Stimulated activated CD8-positive, alpha-beta memory T cell treated with anti-CD3 and anti-CD28 coated beads, Interleukin-7, amount 100 ng/mL, for 1 hour (primary cell): ENCODE results near the gene RXFP4.
"Not testable (repeated sequence)": the region's sequence is repeated elsewhere in the genome, so short reads cannot be mapped to it uniquely, and the experiment has no call there.

Experiments
- DNase-seq, 2 donors: peaks; one replicate each; pipeline ENCODE4 v3.0.0-alpha.2; 2020; ENCODE audit warnings: low read depth in 2 of 2

Gene RXFP4, protein sequence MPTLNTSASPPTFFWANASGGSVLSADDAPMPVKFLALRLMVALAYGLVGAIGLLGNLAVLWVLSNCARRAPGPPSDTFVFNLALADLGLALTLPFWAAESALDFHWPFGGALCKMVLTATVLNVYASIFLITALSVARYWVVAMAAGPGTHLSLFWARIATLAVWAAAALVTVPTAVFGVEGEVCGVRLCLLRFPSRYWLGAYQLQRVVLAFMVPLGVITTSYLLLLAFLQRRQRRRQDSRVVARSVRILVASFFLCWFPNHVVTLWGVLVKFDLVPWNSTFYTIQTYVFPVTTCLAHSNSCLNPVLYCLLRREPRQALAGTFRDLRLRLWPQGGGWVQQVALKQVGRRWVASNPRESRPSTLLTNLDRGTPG

DNA sequence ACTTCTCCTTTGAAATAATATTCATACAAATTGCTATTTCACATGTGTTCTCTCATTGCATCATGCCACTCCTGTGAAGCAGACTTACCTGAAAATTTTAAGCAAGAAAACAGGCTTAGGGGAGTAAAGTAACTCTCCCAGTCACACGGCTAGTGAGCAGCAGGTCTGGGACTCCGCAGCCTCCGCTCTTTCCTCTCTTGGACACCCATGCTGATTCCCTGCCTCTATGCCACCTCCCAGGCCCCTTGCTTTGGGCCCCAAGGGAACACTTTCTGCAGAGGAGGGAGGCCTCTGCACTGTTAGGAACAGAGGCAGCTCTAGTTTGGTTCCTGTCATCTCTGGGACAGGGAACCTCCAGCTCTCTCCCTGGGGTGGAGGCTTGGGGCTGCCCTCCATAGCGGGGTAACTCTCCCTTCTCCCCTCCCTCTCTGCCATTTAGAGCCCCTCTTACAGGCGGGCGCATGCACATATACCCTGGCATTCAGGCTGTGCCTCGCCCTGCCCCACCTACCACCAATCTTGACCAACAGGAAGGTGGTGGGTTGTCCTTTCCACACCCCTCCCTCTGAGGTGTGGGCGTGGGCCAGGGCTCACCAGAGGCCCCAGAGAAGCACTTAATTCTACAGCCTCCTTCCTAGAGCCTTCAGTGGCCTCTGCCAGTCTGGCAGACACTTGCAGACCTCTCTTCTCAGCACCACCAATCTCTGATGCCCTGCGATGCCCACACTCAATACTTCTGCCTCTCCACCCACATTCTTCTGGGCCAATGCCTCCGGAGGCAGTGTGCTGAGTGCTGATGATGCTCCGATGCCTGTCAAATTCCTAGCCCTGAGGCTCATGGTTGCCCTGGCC lies at the start of gene RXFP4:
Gene RXFP4, plus strand, starts transcription at position 646 of the 852 bp plus-strand sequence. Its CDS starts 72 bp downstream, at position 718.
- DNase-seq: no peak

DNA sequence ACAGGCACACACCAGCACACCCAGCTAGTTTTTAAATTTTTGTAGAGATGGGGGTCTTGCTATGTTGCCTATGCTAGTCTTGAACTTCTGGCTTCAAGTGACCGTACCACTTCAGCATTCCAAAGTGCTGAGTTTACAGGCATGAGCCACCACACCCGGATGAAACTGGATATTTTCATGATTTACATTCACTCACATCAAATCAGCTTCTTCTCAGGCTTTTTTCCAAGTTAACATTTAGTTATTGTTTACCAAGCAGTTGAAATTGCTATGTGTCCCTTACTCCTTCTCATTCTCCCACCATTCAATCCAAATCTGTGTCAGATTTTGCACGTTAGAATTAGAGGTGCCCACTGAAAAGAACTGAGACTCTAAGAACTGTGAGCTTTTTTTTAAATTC lies 48.6 kb upstream of the RXFP4 start:
- no peak for DNase-seq

DNA sequence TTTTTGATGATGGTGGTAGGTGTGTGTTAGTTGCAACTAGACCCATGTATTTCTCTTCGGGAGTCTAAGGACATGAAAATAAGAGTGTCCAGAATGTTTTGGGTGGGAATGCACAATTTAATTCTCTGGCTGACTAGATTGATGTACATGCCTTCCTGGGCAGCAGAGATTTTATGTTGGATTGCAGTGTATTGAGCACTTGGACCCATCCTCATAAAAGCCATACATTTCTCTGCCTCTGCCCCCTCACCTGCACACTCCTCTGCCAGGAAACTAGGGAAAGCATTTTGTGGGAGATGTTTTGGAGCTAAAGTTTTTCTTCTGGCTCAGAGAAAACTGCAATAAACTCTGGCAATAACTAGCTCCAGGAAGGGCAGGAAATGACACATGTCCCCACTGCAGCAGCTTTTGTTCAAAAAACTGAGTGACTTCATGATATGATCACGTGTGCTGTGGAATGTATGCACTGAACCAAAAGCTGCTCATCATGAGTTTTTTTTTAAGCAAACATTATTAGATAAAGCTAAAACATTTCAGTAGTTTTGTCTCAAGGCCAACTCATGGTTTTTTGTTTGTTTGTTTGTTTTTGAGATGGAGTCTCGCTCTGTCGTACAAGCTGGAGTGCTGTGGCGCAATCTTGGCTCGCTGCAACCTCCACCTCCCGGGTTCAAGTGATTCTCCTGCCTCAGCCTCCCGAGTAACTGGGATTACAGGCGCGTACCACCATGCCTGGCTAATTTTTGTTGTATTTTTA lies 47.9 kb upstream of the RXFP4 start:
- DNase-seq: no peak

DNA sequence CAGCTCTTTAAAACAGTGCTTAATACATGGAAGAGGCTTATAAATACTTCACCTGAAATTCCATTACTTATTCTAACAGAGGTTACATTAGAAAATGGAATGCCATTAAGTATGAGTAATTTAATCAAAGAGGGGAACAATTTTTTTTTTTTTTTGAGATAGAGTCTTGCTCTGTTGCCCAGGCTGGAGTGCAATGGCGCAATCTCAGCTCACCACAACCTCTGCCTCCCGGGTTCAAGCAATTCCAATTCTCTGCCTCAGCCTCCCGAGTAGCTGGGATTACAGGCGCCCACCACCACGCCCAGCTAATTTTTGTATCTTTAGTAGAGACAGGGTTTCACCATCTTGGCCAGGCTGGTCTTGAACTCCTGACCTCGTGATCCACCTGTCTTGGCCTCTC lies 45.8 kb upstream of the RXFP4 start:
- DNase-seq: not testable (repeated sequence)

DNA sequence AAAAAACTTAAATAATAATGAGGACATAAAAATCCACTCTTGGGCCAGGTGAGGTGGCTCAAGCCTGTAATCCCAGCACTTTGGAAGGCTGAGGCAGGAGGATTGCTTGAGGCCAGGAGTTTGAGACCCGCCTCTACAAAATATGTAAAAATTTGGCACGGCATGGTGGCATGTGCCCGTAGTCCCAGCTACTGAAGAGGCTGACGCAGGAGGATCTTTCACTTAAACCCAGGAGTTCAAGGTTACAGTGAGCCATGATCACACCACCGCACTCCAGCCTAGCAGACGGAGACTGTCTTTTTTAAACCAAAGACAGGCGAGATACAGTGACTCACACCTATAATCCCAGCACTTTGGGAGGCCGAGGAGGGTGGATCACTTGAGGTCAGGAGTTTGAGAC lies 45.0 kb upstream of the RXFP4 start:
- not testable (repeated sequence) for DNase-seq

DNA sequence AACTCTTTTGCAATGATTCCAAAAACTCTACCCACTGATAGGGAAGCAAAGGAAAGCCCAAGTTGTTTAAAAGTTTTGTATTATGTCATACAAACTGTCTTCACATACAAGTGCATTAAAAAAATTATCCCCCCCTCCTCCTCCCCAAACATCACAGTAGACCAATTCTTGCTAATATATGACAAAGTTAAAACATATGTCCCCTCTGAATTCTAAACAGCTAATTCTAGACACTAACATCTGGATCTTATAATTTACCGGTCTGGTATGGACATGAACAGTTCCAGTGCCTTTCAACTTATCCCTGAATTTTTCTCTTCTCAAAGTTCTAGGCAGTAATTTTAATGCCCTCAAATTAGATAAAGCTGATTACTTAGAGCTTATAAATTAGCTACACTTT lies 43.7 kb upstream of the RXFP4 start:
- no peak for DNase-seq

DNA sequence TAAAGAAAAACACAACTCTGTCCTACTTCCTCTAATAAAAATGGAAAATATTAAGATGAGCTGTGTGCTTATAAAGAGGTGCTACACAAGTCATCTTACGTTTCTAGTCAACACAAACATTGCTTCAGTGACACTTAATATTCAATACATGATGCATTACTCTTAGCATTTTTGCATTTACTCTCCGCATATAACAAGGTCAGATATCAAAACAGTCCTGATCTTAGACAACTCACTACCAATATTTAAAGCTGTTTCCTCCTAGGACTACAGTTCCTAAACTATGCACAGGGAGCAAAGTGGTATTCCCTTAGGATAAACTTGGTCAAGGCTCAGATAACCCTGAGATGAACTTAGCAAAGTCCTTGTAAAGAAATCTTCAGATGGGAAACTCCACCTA lies 42.5 kb upstream of the RXFP4 start:
- DNase-seq: no peak

DNA sequence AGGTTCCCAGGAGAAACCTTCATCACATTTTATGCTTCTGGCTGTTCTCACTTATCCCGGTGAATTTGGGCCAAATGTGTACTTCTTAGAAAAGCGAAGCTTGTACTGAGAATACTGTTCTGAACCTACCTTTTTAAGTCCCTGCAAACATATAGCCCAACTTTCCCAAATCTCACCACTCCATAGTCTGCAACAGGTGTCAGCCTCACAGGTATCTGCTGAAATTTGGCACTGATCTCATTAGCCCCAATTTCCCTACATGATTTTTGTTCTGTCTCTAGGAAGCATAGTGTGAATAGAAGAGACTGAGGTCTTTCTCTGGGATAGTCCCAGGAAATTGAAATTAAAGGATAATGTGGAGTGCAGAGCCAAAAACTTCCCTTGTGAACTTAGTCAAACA lies 41.8 kb upstream of the RXFP4 start:
- no peak for DNase-seq

DNA sequence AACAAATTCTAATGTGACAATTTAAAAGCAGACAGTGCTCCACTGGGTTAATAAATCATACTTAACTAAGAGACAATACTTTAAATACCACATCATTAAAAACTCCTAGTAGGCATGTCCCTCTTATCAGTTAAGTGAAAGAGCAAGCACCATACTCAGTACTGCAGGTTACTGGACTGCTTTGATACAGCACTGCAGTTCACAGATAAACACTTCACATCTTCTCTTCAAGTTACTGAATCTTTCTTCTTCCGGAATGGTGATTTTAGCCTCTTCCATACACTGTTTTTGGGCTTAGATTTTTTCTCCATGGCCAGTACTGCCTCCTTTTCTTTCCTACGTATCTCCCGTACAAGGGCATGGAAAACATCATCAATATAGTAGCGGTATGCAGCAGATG lies 41.3 kb upstream of the RXFP4 start:
- no peak for DNase-seq

DNA sequence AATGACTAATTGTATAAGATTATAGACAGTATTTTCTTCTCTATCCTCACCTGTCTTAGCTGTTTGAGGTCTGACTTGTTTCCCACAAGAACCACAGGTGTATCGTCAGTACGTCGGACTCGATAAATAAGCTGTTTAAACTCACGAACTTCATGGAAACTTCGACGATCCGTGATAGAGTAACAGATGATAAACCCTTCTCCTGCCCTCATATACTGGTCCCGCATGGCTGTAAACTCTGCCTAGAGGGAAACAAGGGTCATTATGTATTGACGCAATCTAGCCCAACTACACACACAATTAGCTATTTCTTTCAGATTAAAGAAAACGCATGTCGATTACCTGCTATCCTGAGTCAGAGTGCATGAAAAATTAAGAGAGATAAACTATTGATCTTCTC lies 37.2 kb upstream of the RXFP4 start:
- DNase-seq: no peak

DNA sequence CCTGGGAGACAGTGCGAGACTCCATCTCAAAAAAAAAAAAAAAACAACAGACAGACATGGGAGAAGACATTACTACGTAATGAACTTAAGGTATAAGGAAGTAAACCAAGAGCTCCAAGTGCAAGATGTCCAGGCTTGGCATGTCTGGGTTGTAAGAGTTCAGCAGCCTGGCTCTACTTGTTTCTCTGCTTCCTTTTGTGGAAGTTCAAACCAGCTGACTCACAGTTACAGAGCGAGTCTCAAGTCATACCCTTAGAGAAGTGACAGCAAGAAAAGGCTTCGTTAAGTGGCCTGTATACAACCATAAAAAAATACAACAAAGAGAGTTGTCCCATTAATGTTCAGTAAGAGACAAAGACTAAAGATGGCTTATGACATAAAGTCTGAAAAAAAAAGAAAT lies 31.5 kb upstream of the RXFP4 start:
- no peak for DNase-seq

DNA sequence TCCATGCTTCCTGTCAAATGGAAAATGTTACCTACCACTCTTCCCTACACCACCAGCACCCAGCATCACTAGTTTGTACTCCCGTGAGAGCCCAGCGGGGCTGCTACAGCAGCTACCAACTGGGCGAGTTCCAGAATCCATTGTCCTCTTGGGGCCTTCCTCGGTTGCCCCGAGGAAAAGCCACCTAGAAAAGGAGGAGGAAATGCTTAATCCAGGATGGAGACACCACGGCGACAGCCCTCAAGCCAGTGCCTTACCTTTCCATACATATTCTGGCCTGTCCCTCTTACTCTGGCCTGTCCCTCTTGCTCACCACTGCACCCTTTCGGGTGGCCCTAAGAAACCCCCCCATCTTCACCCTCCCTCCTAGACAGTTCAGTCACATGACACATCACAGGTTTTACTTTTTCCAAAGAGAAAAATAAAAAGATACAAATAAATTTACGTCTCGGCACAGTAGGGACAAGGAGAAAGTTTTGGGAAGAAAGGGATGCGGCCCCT lies 30.8 kb upstream of the RXFP4 start:
- no peak for DNase-seq

DNA sequence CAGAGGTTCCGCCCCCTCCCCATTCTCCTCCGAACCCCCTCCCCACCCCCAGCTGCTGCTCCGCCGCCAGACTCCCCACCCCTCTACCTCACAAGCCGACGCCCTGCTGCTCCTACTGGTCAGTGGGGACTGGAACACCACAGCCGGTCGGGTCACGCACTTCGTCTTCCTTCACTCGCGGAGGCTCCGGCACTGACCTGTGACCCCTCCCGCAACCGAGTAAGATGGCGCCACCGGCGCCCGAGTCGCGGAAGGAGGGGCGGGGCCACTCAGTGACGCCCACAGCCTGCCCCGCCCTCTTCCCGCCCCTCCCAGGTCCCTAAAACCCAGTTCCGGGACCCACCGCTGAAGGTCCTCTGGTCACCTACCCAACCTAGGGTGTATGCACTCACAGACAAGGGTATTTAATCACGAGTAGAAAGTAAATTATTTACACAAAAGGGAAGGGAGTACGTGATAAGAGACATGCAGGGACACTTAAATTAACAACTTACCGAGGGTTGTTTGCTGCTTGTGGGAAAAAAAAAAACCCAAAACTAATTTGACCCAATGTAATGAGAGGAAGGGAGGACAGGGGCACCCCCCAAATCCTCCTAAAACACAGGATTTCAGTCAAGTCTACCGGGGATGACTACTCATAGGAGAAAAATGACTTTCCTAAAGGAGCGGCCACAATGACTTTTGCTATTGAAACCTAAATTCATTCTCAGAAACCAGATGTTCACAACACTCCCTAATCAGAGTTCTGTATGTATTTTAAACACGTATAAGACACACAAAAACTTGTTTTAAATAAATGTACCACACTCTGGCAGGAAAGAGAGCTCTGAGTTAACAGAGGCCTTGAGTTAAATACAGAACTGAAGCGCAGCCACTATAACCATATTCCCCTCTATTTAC lies 30.0 kb upstream of the RXFP4 start, which contains the start of gene RIT1:
Gene RIT1, minus strand, starts transcription at position 194 of the 900 bp plus-strand sequence. CDS start 588 bp downstream, outside the sequence.
- peak; percentile 65 to 75 for DNase-seq

DNA sequence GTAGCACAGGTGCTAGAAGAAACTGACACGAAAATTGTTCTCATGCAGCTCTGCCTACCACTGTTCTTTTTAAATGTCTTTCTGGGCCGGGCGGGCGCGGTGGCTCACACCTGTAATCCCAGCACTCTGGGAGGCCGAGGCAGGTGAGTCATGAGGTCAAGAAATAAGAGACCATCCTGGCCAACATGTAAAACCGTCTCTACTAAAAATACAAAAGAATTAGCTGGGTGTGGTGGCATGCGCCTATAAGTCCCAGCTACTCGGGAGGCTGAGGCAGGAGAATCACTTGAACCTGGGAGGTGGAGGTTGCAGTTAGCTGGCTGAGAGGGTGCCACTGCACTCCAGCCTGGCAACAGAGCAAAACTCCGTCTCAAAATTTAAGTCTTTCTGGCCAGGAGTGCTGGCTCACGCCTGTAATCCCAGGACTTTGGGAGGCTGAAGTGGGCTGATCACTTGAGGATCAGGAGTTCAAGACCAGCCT lies 29.3 kb upstream of the RXFP4 start:
- DNase-seq: no peak

DNA sequence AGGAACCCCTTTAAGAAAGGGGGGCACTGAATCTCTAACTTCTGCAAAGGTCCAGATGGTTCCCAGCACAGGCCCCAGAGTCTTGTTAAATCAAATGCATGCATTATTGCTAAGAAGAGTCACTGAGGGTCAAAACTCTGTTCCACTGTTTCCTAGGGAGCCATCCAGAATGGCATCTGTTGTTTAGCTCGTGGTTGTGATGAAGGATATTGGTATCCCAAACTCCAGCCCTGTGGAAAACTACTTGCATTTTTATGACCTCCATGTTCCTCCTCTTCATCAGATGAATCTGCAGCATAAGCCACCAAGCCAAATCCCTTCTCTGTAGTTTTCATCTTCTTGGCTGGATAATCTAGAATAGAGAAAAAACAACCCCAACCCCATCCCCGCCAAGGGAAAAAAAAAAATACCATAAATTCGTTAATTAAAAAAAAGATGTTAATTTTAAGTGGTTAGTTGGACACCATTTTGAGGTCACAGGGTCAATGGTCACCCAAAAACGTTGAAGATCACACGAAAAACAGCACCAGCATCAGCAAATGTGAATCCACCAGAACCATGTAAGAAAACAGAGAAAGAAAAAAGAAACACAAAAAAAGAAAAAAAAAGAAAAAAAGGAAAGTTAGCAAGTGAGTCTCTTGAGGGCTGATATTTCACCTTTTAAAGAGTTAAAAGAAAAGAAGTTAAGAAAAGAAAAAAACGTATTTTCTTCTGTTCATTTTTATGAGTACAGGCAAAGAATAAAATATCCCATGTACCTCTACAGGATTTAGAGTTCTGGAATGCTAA lies 27.3 kb upstream of the RXFP4 start:
- no peak for DNase-seq

DNA sequence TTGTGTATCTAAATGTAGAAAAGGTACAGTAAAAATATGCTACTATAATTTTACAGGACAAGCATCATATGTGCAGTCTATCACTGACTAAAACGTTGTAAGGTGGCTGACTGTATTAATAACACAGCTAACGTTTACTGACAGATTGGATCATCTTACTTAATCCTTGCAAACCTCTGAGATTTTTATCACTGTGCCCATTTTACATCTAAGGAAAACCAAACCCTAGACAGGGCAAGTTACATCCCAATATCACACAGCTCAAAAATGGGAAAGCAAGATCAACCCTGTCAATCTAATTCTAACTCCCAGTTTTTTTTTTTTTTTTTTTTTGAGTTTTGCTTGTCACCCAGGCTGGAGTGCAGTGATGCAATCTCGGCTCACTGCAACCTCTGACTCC lies 22.8 kb upstream of the RXFP4 start:
- DNase-seq: no peak

DNA sequence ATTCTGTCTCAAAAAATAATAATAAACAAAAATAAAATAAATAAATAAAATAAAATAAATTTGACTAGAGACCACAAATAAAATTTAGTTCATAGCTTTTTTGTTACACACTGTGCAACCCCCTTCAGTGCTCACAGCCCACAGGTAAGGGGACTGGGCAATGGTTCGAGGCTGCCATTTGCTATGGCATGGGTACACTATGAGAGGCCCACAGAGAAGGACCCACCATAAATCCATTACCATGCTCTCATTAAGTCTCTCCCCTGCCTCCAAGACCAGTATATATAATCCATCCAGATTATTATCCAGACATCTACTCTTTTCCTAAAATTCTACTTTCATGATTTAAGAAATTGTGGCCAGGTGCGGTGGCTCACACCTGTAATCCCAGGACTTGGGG lies 21.6 kb upstream of the RXFP4 start:
- no peak for DNase-seq

DNA sequence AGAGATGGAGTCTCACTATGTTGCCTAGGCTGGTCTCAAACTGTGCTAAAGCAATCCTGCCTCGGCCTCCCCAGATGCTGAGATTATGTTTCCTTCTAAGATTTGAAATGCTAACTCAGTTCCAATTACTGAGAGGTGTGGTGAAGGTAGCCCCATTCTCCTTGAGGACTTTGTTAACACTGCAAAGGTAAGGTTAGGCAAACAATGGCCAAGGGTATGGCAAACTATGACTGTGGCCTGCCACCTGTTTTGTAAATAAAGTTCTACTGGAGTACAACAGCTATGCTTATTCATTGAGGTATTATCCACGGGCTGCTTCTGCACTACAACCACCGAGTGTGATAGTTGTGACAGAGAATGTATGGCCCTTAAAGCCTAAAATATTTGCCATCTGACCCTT lies 20.7 kb upstream of the RXFP4 start:
- no peak for DNase-seq

DNA sequence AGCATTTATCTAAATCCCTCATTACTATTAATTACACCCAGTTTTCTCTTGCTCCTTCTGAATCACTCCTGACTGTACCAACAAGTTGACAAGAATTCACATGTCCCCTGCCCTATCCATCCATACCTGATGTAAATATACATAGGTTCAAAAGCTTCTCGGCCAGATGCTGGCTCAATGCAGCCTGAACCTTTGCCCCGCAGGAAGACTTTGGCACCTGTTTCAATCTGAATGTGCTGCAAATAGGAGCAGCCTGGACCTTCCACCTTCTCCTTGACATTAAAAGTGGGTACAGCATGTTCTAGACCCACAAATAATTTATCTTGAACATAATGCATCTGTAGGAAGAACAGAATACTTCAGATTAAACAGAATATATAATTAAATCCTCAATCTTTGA lies 15.9 kb upstream of the RXFP4 start:
- no peak for DNase-seq

DNA sequence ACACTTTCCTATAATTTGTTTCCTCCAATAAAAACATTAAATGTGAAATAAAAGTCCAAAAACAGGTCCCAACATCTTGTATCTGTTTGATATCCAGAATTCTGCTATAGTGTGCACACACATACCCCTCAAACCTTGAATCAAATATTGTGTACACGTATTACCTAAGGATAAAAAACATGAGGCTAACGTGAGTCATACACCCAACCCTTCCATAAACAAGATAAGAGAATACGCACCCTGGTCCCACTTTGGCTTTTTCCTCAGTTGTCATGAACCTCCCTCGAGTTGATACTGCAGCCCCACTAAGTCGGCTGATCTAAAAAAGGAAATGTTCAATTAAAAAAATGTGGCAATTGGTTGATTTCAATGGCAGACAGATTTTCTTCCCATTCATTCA lies 12.4 kb upstream of the RXFP4 start:
- DNase-seq: no peak
